GM12878 (cell line): ENCODE results near the gene DFFA. TPM values are rescaled to one million over a fixed set of nuclear protein-coding genes. Genes with fewer than 3 reads are reported as not detected.

Experiments
- BRCA1 ChIP-seq: IDR thresholded peaks from 2 replicates; pipeline ENCODE4 v1.6.1; 2011; ENCODE audit warnings: low read depth, low read length, improper control_type of control experiment
- CHD4 ChIP-seq: fragments of 200-600 bp; sonication (generic); IDR thresholded peaks from 2 replicates; pipeline ENCODE4 v1.6.1; 2016; ENCODE audit warnings: mild to moderate bottlenecking
- ESRRA ChIP-seq: IDR thresholded peaks from 2 replicates; pipeline ENCODE4 v1.6.1; 2012; ENCODE audit warnings: mild to moderate bottlenecking, low read length, improper control_type of control experiment
- ETV6 ChIP-seq, 2 experiments: fragments of 450-650 bp in 1 of 2; IDR thresholded peaks in 1 of 2; conservative IDR thresholded peaks in 1 of 2; 2 replicates each; pipeline ENCODE4 v1.6.1; 2014; ENCODE audit warnings: antibody characterized with exemption in 1 of 2, borderline replicate concordance in 1 of 2, low read depth in 1 of 2, mild to moderate bottlenecking in 1 of 2, moderate library complexity in 1 of 2
- GABPA ChIP-seq: IDR thresholded peaks from 2 replicates; pipeline ENCODE4 v1.6.1; 2014; ENCODE audit warnings: antibody characterized with exemption, low read depth, mild to moderate bottlenecking, inconsistent platforms
- NFIC ChIP-seq: IDR thresholded peaks from 2 replicates; pipeline ENCODE4 v1.6.1; 2012; ENCODE audit warnings: low read depth, mild to moderate bottlenecking, inconsistent platforms, low read length, moderate library complexity
- NFYB ChIP-seq: IDR thresholded peaks from 2 replicates; pipeline ENCODE4 v1.6.1; 2011; ENCODE audit warnings: low read depth, mild to moderate bottlenecking, low read length, improper control_type of control experiment, moderate library complexity; ENCODE audit not compliant: insufficient read depth
- NRF1 ChIP-seq: conservative IDR thresholded peaks from 2 replicates; pipeline ENCODE4 v1.6.1; 2011; ENCODE audit warnings: mild to moderate bottlenecking, low read depth, low read length, improper control_type of control experiment
- POLR2A ChIP-seq: IDR thresholded peaks from 2 replicates; pipeline ENCODE4 v1.6.1; 2011; ENCODE audit warnings: low read depth, mild to moderate bottlenecking, low read length
- RAD51 ChIP-seq: fragments of 450-650 bp; IDR thresholded peaks from 2 replicates; pipeline ENCODE4 v1.6.1; 2016; ENCODE audit warnings: moderate library complexity, mild to moderate bottlenecking, inconsistent platforms
- RELA ChIP-seq: fragments of 450-650 bp; IDR thresholded peaks from 2 replicates; pipeline ENCODE4 v1.8.0; 2014; ENCODE audit warnings: borderline replicate concordance; ENCODE audit not compliant: partially characterized antibody
- SIN3A ChIP-seq: IDR thresholded peaks from 2 replicates; pipeline ENCODE4 v1.6.1; 2012; ENCODE audit warnings: low read depth, low read length, improper control_type of control experiment
- SIX5 ChIP-seq: IDR thresholded peaks from 2 replicates; pipeline ENCODE4 v1.6.1; 2011; ENCODE audit warnings: mild to moderate bottlenecking, low read depth, low read length, moderate library complexity; ENCODE audit not compliant: severe bottlenecking
- SKIL ChIP-seq: fragments of 450-650 bp; IDR thresholded peaks from 2 replicates; pipeline ENCODE4 v1.6.1; 2017; ENCODE audit warnings: mild to moderate bottlenecking, low read depth, inconsistent platforms; ENCODE audit not compliant: poor library complexity, severe bottlenecking
- TCF12 ChIP-seq: IDR thresholded peaks from 2 replicates; pipeline ENCODE4 v1.6.1; 2011; ENCODE audit warnings: low read depth, mild to moderate bottlenecking, low read length
- USF2 ChIP-seq: IDR thresholded peaks from 2 replicates; pipeline ENCODE4 v1.6.1; 2011; ENCODE audit warnings: low read depth, low read length, improper control_type of control experiment, borderline replicate concordance
- YBX1 ChIP-seq: fragments of 450-650 bp; IDR thresholded peaks from 2 replicates; pipeline ENCODE4 v1.6.1; 2016; ENCODE audit warnings: antibody characterized with exemption
- polyA plus RNA-seq, 11 experiments: library from polyadenylated mRNA; depleted of rRNA in 4 of 11; unstranded in 6 of 11; stranded (reverse) in 5 of 11; fragments of >200 nt; fragmentation: Nextera tagmentation in 4 of 11; fragmentation: Illumina TruSeq in 1 of 11; extraction: Ambion mirVana in 4 of 11; extraction: Trizol in 1 of 11; gene quantifications; 1 replicate in 1 of 11; 2 replicates in 10 of 11; pipeline versions ENCODE4 v1.2.1 to v1.2.3, GENCODE V29; 2011 to 2016; ENCODE audit warnings: inconsistent platforms in 2 of 11, missing spikeins in 2 of 11, low read depth in 1 of 11
- total RNA-seq, 4 experiments: library from RNA; depleted of rRNA in 3 of 4; stranded (reverse); fragments of >200 nt in 3 of 4; fragmentation: Illumina TruSeq in 1 of 4; extraction: Trizol in 1 of 4; gene quantifications; 2 replicates each; pipeline versions ENCODE4 v1.2.1 to v1.2.3, GENCODE V29; 2013 to 2021
- TF ChIP-seq, protein P1 (sequence below): fragments of 450-650 bp; IDR thresholded peaks from 2 replicates; pipeline ENCODE4 v1.6.1; 2017; ENCODE audit warnings: mild to moderate bottlenecking, moderate library complexity
- TF ChIP-seq, protein P2 (sequence below): fragments of 450-650 bp; formaldehyde crosslinking; IDR thresholded peaks from 2 replicates; pipeline ENCODE4 v1.4.0; 2020; ENCODE audit warnings: mild to moderate bottlenecking, moderate library complexity

Gene DFFA
- total and polyA plus RNA-seq, 10 of the 15 experiments (the other 5 are each of a cell fraction or from before 2014, with no cell fraction given), result 37.4 to 83.8 (median 52.4) TPM

- TF ChIP-seq, protein P1, sequence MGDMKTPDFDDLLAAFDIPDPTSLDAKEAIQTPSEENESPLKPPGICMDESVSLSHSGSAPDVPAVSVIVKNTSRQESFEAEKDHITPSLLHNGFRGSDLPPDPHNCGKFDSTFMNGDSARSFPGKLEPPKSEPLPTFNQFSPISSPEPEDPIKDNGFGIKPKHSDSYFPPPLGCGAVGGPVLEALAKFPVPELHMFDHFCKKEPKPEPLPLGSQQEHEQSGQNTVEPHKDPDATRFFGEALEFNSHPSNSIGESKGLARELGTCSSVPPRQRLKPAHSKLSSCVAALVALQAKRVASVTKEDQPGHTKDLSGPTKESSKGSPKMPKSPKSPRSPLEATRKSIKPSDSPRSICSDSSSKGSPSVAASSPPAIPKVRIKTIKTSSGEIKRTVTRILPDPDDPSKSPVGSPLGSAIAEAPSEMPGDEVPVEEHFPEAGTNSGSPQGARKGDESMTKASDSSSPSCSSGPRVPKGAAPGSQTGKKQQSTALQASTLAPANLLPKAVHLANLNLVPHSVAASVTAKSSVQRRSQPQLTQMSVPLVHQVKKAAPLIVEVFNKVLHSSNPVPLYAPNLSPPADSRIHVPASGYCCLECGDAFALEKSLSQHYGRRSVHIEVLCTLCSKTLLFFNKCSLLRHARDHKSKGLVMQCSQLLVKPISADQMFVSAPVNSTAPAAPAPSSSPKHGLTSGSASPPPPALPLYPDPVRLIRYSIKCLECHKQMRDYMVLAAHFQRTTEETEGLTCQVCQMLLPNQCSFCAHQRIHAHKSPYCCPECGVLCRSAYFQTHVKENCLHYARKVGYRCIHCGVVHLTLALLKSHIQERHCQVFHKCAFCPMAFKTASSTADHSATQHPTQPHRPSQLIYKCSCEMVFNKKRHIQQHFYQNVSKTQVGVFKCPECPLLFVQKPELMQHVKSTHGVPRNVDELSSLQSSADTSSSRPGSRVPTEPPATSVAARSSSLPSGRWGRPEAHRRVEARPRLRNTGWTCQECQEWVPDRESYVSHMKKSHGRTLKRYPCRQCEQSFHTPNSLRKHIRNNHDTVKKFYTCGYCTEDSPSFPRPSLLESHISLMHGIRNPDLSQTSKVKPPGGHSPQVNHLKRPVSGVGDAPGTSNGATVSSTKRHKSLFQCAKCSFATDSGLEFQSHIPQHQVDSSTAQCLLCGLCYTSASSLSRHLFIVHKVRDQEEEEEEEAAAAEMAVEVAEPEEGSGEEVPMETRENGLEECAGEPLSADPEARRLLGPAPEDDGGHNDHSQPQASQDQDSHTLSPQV, result peak; percentile 80; the same call in 1 of the 2 replicates
- no peak for TF ChIP-seq SKIL
- no peak for TF ChIP-seq NFIC
- no peak for TF ChIP-seq USF2
- TF ChIP-seq POLR2A, result peak; percentile 74
- TF ChIP-seq SIX5, result peak; percentile 29
- TF ChIP-seq, protein P2, sequence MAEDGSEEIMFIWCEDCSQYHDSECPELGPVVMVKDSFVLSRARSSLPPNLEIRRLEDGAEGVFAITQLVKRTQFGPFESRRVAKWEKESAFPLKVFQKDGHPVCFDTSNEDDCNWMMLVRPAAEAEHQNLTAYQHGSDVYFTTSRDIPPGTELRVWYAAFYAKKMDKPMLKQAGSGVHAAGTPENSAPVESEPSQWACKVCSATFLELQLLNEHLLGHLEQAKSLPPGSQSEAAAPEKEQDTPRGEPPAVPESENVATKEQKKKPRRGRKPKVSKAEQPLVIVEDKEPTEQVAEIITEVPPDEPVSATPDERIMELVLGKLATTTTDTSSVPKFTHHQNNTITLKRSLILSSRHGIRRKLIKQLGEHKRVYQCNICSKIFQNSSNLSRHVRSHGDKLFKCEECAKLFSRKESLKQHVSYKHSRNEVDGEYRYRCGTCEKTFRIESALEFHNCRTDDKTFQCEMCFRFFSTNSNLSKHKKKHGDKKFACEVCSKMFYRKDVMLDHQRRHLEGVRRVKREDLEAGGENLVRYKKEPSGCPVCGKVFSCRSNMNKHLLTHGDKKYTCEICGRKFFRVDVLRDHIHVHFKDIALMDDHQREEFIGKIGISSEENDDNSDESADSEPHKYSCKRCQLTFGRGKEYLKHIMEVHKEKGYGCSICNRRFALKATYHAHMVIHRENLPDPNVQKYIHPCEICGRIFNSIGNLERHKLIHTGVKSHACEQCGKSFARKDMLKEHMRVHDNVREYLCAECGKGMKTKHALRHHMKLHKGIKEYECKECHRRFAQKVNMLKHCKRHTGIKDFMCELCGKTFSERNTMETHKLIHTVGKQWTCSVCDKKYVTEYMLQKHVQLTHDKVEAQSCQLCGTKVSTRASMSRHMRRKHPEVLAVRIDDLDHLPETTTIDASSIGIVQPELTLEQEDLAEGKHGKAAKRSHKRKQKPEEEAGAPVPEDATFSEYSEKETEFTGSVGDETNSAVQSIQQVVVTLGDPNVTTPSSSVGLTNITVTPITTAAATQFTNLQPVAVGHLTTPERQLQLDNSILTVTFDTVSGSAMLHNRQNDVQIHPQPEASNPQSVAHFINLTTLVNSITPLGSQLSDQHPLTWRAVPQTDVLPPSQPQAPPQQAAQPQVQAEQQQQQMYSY (CRISPR knock-in tag), result no peak
- TF ChIP-seq BRCA1, result no peak
- TF ChIP-seq TCF12, result no peak
- TF ChIP-seq YBX1, result no peak
- peak; percentile 99 for TF ChIP-seq SIN3A
- no peak for TF ChIP-seq NFYB
- no peak for TF ChIP-seq ETV6 (conservative IDR thresholded peaks at IDR 0.05 in 1 of 2, IDR thresholded peaks at IDR 0.05 in 1 of 2; ENCODE audit: borderline replicate concordance in 1 of 2, low read depth in 1 of 2)
- peak; percentile 66 for TF ChIP-seq NRF1
- no peak for TF ChIP-seq GABPA
- TF ChIP-seq RAD51, result no peak
- TF ChIP-seq RELA, result peak; percentile 92
- TF ChIP-seq CHD4, result no peak
- TF ChIP-seq ESRRA, result peak; percentile 83
Measured at GRCh38 chr1:10430216-10431069, 41.9 kb downstream of the DFFA start, which contains the start of gene CENPS (continued).
